ENCODE results near the gene RSL1D1. TPM values are rescaled to one million over a fixed set of nuclear protein-coding genes. Genes with fewer than 3 reads are reported as not detected.

RSL1D1 gene
- total and polyA plus RNA-seq, 9 of the 15 experiments (the other 6 are each of a cell fraction or from before 2014, with no cell fraction given): 259 to 753 (median 373) TPM

- Histone ChIP-seq H3K9me1 (ENCODE audit: control insufficient read depth, insufficient read depth, low read length) (peaks cover 5% of the 10 kb centered on the region), H3K36me3 (ENCODE audit: control insufficient read depth, insufficient read depth, low read length) (peaks cover 29% of the 10 kb centered on the region), H3K79me2 (ENCODE audit: control insufficient read depth, insufficient read depth, low read length) (peaks cover 66% of the 10 kb centered on the region), H3K4me3 (peak within 1 kb of the TSS; percentile 76), H3K9ac (ENCODE audit: insufficient read depth in 1 of 2, low read depth in 2 of 2, low read length in 2 of 2) (peak within 1 kb of the TSS; percentile 91 to 98), H3K9me3 (replicated peaks; ENCODE audit: control insufficient read depth, insufficient read depth, low read depth, low read length) (no peaks in the 10 kb centered on the region), H3K4me1 (replicated peaks in 1 of 2; ENCODE audit: control insufficient read depth in 2 of 2, insufficient read depth in 2 of 2, low read length in 2 of 2) (peaks cover 50 to 55% of the 10 kb centered on the region in 2 experiments), H2AFZ (ENCODE audit: low read depth, low read length) (peak within 1 kb of the TSS; percentile 91), H3K27me3 (ENCODE audit: control insufficient read depth in 2 of 2, insufficient read depth in 2 of 2, low read length in 2 of 2) (no peaks in the 10 kb centered on the region), H4K20me1 (replicated peaks; ENCODE audit: control insufficient read depth, insufficient read depth, low read length) (peaks cover 10% of the 10 kb centered on the region), H3K4me2 (ENCODE audit: insufficient read depth, low read length) (peak within 1 kb of the TSS; percentile 86), H3K27ac (ENCODE audit: extremely low read depth, low read depth, low read length) (peak within 1 kb of the TSS; percentile 94)
- peak; percentile 94 for FAIRE-seq
- POLR2A ChIA-PET: interaction anchor here (0.6 to 5.3 kb wide), 20 partner anchors 11 to 669 kb away, joined by 3 to 32 read pairs (median 4); partner anchors contain the start of gene TXNDC11
- CTCF ChIA-PET (ENCODE audit: low intra/inter-chr PET ratio): no interaction called here
- TSS peak; percentile 90 for BruUV-seq (replicated peaks)
- DNase-seq (ENCODE audit: extremely low read depth in 1 of 4, low spot score in 3 of 4): peak; percentile 96 to 98 (median 96)
- in situ Hi-C loops (cut with MboI): no loop called here
- intact Hi-C loops (cut with micrococcal nuclease): loop anchor here (2.0 kb wide), 1 partner anchor 55 kb away; the partner anchor contains the start of gene TXNDC11
- WGBS (ENCODE audit: insufficient coverage, low coverage, missing lambda C conversion rate): 1% methylated on average over 52 of the region's 80 CpGs
- ATAC-seq: peak; percentile 96
- TF ChIP-seq ZBTB40 (IDR thresholded peaks at IDR 0.05) (no peak), ZBTB40 (CRISPR knock-in tag; IDR thresholded peaks at IDR 0.05) (no peak), TBL1XR1 (IDR thresholded peaks at IDR 0.05; ENCODE audit: low read length in 2 of 2) (no peak), PHTF2 (CRISPR knock-in tag; IDR thresholded peaks at IDR 0.05) (no peak), MYNN (IDR thresholded peaks at IDR 0.05) (no peak), MYNN (CRISPR knock-in tag; IDR thresholded peaks at IDR 0.05) (no peak), CEBPZ (IDR thresholded peaks at IDR 0.05; ENCODE audit: borderline replicate concordance, low read depth, low read length) (no peak), TGIF2 (CRISPR knock-in tag; IDR thresholded peaks at IDR 0.05) (no peak), PHF21A (IDR thresholded peaks at IDR 0.05; ENCODE audit: borderline replicate concordance, low read depth) (no peak)
These were observed 54.0 kb downstream of the RSL1D1 start, which contains the start of gene ZC3H7A for GRCh38 chr16:11797166-11797956. Gene ZC3H7A, minus strand, starts transcription at chr16:11797258. Its CDS starts 14,904 bp downstream, at chr16:11782354.

Measured in K562 (cell line).